ENCODE measurements around the gene TXK. TPM values are rescaled to one million over a fixed set of nuclear protein-coding genes. Genes with fewer than 3 reads are reported as not detected.

Gene TXK
- total RNA-seq, 1 donor from 2014 or later: 0.20 TPM

- DNase-seq: peak; percentile 32
- intact Hi-C loops (cut with micrococcal nuclease): loop anchor here (10.0 kb wide), 1 partner anchor 135 kb away; no protein-coding TSS in a partner anchor
Measured at GRCh38 chr4:48139691-48140090, 5.6 kb upstream of the TXK start.

GRCh38 chr4:48138936-48139335, 4.9 kb upstream of the TXK start:
- DNase-seq (no peak), ATAC-seq (no peak)
- intact Hi-C loops (cut with micrococcal nuclease): no loop called here

More at GRCh38 chr4:48139691-48140090, 5.6 kb upstream of the TXK start:
- no peak for ATAC-seq

- DNase-seq (no peak), ATAC-seq (no peak)
- intact Hi-C loops (cut with micrococcal nuclease): no loop called here
Measured at GRCh38 chr4:48138511-48138910, 4.5 kb upstream of the TXK start.

GRCh38 chr4:48137846-48138245, 3.8 kb upstream of the TXK start:
- ATAC-seq (no peak), DNase-seq (no peak)
- intact Hi-C loops (cut with micrococcal nuclease): no loop called here

DNA sequence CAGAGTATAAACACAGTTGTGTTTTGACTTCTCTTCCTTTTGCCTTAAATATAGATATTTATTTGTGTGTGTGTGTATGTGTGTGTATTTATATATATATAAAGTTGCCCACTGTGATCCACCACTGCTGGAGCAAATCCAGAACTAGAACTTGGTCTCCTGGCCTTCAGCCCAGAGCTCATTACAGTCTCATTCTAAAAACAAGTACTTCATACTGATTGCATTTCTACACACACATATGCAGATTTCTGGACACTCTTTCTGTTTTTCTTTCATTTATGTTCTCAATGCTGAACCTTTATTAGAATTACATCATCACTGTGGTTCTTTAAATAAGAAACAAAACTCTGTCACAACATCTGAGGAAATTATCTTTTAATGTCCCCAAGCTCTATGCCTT, 381 bp downstream of the TXK start:
- intact Hi-C loops (cut with micrococcal nuclease): no loop called here
- ATAC-seq: peak; percentile 38

DNA sequence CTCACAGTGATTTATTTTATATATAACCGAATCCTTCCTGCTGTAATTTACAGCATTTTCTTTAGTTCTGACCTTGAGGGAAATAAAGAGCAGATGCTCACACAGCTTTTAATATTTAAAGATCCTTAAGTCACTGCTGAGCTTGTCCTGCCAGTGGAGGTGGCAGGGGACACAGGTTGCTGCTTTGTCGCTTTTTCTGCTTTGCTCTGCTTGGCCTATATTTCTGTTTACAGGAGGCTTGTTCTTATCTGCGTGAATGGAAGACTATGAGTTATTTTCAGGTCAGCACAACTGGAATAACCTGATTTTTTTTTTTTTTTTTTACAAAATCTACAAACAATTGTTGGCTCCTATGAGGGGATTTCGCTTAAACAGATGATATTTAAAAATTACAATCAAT, 2.3 kb downstream of the TXK start:
- DNase-seq (no peak), ATAC-seq (no peak)
- intact Hi-C loops (cut with micrococcal nuclease): no loop called here

More for the DNA sequence above, 381 bp downstream of the TXK start:
- no peak for DNase-seq

- intact Hi-C loops (cut with micrococcal nuclease): no loop called here
- ATAC-seq: peak; percentile 67
- DNase-seq: peak; percentile 27
Measured at GRCh38 chr4:48130100-48130499, 4.0 kb downstream of the TXK start.

DNA sequence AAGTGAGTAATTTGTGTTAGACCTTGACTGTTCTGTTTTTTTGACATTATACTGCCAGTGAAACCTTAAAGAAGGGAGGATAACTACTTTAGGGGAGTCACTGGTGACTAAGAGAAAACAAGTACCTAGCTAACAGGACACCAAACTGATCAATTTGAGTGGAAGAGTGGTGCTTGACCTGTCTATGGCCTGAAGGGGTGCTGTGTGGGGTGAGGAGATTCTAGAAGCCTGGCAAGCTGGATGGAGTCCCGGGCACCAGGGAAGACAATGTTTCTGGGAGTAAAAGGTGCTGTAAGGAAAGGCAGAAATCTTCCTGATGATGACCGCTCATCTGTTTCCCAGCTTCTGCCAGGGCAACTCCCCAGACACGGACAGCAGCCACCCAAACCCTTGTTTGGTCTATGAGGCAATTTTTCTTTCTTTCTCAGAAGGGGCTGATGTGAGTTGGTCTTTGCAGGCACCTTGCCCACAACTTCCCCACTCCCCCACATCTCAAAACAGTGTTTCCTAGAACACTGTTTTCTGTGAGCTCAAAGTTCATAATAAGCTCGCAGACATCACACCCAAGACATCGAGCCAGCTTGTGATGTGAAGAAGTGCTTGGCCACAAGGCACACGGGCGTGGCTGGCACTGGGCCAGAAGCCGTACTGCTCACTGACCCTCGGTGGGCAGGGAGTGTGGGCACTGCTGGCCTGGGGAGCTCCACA, 4.6 kb downstream of the TXK start:
- intact Hi-C loops (cut with micrococcal nuclease): no loop called here
- DNase-seq: peak; percentile 48
- peak; percentile 8 for ATAC-seq

- DNase-seq (peak; percentile 54), ATAC-seq (peak; percentile 87)
- intact Hi-C loops (cut with micrococcal nuclease): no loop called here
Measured at GRCh38 chr4:48127682-48128404, 6.2 kb downstream of the TXK start.

DNA sequence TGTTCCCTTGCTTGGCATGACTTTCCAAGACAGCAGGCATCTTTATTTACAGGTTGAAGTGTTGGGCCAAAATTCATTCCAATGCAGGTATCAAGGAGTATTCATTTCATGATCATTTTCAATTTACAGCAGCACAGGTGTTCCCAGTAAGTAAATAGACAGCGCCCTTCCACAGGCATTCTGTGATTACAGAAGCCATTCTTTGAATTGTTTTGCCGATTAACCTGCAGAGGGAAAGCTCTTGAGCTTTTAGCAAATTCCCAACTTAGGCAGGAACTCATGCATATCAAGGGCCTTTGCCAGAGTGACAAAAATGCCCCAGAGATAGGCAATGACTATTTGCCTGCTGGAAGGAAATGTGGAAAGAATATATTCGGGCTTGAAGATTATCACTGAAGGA, 6.8 kb downstream of the TXK start:
- ATAC-seq: no peak
- intact Hi-C loops (cut with micrococcal nuclease): no loop called here
- no peak for DNase-seq

- no peak for DNase-seq
- intact Hi-C loops (cut with micrococcal nuclease): no loop called here
- ATAC-seq: no peak
Measured at GRCh38 chr4:48126621-48127020, 7.4 kb downstream of the TXK start.

- no peak for DNase-seq
- ATAC-seq: no peak
- intact Hi-C loops (cut with micrococcal nuclease): no loop called here
Measured at GRCh38 chr4:48124870-48125269, 9.2 kb downstream of the TXK start.

DNA sequence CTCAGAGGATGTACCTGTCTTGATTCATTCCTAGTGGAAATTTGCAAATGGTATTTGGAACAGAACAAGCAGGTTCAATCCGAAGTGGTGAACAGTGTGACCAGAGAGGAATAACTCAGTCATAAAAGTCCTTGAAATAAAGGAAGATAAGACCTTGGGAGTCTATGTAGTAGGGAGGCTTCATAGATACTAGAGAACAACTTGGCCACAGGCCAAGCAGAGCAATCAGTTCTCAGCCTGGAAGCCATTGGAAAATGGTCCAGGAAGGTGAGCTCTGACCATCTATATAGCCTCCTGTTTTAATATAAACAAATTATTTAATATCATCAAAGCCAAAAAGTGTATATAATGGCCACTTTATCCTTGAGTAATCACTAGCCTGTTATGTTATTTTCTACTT, 11.3 kb downstream of the TXK start:
- intact Hi-C loops (cut with micrococcal nuclease): no loop called here
- ATAC-seq (no peak), DNase-seq (no peak)

DNA sequence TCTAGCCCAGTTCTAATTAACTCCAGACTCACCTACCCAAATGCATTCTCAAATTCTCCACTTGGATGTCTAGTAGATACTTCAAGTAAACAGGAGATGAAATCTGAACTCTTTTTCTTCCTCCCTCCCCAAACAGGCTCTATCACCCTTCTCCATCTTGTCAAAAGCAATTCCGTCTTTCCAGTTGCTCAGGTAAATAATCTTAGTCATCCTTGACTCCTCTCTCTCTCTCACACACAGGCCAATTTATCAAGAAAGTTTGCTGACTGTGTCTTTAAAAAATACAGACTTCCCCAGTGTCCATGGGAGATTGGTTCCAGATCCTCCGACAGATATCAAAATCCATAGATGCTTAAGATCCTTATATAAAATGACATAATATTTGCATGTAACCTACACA, 12.9 kb downstream of the TXK start:
- intact Hi-C loops (cut with micrococcal nuclease): no loop called here
- DNase-seq (no peak), ATAC-seq (no peak)

GRCh38 chr4:48120132-48120531, 13.9 kb downstream of the TXK start:
- intact Hi-C loops (cut with micrococcal nuclease): no loop called here
- no peak for ATAC-seq

DNA sequence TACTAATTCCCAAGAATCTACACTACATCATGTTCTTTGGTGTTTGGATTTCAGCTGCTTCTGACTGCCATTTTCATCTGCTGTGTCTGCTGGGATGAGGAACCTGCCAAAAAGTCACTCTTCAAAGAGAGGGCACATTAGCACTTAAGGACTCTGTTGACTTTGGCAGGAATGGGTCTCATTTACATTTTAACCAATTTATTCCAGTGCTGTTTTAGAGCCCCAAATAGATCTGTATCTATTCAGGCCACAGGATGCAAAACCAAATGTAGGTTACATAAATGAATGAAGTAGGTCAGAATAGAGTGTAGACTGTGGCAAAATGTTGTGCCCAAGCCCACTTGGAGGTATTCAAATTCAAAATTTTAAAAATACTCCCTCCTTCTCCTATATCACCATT, 14.4 kb downstream of the TXK start:
- DNase-seq: no peak
- ATAC-seq: no peak
- intact Hi-C loops (cut with micrococcal nuclease): no loop called here

More at GRCh38 chr4:48120132-48120531, 13.9 kb downstream of the TXK start:
- DNase-seq: no peak

DNA sequence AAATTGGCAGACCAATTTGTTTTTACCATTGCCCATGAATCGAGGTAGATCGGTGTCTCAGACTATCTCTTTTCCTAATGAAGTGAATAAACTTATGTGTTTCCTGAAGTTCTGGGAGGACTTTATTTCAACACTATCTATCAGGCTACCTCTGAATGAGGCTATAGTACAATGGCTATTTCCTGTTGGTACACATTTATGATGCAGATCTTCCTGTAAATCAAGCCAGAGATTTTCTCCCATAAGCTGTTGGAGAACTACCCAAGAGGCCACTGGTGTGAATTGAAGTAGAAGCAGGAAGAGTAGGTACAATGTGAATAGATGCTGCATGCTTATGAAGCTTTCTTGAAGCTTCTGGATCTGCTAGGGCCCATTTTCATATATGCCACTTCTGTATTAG, 16.0 kb downstream of the TXK start:
- DNase-seq (no peak), ATAC-seq (no peak)
- intact Hi-C loops (cut with micrococcal nuclease): no loop called here

DNA sequence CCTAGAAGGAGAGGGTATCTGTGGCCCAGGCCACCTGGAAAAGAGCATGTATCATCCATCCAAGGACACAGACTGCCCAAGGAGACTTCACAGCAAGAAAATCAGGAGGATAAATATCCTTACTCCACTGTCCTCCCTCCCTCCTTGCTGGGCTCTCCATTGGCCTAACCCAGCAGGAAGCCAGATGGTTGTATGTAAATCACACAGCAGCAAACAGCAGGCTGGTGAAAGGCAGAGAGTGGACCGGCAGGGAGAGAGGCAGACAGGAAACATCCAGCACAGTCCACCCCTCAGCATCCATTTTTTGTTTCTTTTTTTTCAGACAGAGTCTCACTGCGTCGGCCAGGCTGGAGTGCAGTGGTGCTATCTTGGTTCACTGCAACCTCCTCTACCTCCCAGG, 17.5 kb downstream of the TXK start:
- DNase-seq (no peak), ATAC-seq (no peak)
- intact Hi-C loops (cut with micrococcal nuclease): no loop called here

DNA sequence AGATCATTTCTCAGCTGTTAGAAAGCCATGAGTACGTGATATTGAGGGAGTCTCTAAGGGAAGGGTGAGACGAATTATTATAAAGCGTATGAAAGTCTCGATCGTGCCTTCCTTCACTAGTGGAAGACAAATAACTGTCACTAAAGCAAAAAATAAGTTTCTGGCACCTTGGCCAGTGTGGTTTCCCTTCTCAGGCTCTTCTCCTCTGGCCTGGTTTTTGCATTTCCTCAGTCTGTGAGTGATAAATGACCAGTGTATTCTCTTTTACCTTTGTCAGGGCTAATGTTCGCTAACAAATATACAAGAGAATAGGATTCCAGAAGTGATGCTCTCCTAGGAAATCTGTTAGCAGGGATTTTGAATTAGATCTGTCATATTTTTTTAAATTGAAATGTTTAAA, 19.6 kb downstream of the TXK start:
- DNase-seq (no peak), ATAC-seq (no peak)
- intact Hi-C loops (cut with micrococcal nuclease): no loop called here

- intact Hi-C loops (cut with micrococcal nuclease): no loop called here
- no peak for ATAC-seq
- no peak for DNase-seq
Measured at GRCh38 chr4:48112017-48112667, 21.9 kb downstream of the TXK start.

All from left ventricle myocardium superior (tissue), 1 donor.